ENCODE results near the gene SF3B3.
"Not testable (repeated sequence)": the region's sequence is repeated elsewhere in the genome, so short reads cannot be mapped to it uniquely, and the experiment has no call there.

The SF3B3 gene

DNA sequence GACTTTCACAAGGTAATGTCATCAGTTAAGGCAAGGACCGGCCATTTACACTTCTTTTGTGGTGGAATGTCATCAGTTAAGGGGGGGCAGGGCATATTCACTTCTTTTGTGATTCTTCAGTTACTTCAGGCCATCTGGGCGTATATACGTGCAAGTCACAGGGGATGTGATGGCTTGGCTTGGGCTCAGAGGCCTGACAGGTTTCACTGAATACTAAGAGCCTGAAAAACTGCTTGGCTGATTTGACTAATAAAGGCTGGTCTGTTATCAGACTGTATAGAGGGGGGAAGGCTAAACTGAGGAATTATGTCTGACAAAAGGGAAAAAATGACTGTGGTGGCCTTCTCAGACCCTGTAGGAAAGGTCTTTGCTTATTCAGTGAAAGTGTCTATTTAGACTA, 98.2 kb downstream of the SF3B3 start:
- not testable (repeated sequence) for DNase-seq (ENCODE audit: low spot score)
